Femur (tissue), 1 donor: ENCODE data around the gene ITGA3.
A peak's percentile ranks its signal among the peaks of the same experiment; 100 is the strongest.

Experiments
- DNase-seq: peaks from one replicate; pipeline ENCODE4 v3.0.0-alpha.2; 2017

Gene ITGA3

DNA sequence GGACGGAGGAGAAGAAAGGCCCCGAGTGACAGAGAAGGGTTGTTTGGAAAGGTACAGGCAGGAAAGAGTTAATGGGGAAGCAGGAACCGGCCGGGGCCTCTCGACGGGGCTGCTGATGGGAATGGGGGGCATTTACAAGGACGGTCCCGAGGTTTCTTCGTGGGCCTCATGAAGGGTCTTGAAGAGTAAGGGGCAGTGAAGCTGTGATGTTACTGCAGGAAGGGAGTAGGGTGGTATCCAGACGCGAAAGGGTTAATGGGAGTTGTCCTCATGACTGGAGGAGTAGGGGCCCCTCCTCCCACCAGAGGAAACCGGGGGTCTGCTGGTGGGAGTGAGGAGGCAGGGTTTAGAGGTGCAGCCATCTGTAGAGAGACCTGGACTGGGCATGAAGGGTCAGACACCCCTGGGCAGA is 39.7 kb downstream of the ITGA3 start:
- no peak for DNase-seq

DNA sequence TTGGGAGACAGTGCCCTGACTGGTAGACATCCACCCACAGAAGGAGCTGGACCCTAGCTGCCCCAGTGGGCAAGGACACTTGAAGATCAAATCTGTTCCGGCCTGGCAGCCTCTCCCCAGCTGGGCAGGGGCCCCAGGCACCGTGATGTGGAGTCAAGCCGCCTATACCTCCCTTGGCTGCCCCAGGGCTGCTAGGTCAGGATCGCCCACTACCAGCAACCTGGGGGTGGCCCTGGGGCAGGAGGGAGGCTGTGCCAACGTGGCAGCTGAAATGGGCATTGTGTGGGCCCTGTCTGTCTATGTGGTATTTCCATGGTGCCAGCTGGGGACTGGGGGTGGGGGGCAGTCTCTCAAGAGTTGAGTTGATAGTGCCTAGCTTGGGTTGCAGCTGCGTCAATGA is 40.2 kb downstream of the ITGA3 start:
- no peak for DNase-seq

- no peak for DNase-seq
Observed at GRCh38 chr17:50096758-50097157, 40.8 kb downstream of the ITGA3 start.

DNA sequence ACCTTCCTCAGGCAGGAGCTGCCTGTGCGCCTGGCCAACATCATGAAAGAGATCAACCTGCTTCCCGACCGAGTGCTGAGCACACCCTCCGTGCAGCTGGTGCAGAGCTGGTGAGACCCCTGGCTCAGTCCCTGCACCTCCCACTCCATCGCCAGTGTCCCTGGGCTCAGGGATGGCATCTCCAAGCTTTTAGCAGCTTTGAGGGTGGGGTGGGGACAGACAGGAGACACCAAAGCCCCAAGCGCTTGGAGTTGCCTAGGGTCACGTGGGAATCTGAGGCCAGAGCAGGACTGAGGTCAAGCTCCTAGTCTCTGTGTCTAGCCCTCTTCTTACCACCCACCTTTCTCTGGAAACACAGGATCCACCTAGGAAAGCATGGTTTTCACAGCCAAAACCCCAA is 41.5 kb downstream of the ITGA3 start:
- DNase-seq = no peak

- no peak for DNase-seq
Observed at GRCh38 chr17:50097926-50098325, 42.0 kb downstream of the ITGA3 start.

DNA sequence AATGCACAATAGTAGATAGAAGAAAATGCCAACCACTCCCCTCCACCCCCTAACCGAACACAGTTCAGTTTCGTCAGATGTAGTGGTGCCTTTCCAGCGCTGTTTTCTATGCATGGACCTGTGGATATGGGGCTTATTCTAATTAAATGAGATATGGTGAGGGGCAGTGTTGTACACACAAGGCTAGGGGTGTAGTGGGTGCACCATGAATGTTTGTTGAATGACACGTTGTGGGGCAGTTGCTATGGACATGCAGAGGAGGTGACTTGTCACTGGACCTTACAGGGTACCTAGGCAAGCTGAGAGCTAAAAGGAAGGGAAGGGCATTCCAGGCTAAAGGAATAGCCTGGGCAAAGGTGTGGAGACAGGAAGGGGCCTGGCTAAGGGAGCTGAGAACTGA is 42.7 kb downstream of the ITGA3 start:
- no peak for DNase-seq

GRCh38 chr17:50099003-50099402 is 43.1 kb downstream of the ITGA3 start:
- no peak for DNase-seq

DNA sequence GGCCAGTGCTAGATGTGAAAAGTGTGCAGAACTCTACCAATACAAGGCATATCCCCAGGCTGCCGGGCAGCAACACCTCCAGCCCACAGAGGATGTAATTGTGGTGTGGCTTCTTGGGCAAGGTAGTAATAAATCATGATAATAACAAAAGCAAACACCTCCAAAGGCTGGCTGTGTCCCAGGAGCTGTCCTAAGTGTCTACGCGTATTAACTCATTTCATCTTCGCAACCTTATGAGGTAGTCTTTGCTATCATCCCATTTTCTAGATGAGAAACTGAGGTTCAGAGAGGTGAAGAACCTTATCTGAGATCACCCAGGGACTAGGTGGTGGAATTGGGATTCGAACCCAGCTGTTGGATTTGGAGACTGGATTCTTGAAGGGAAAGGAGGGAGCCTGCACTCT is 44.6 kb downstream of the ITGA3 start:
- no peak for DNase-seq

- DNase-seq = no peak
Observed at GRCh38 chr17:50100921-50101345, 45.0 kb downstream of the ITGA3 start.

DNA sequence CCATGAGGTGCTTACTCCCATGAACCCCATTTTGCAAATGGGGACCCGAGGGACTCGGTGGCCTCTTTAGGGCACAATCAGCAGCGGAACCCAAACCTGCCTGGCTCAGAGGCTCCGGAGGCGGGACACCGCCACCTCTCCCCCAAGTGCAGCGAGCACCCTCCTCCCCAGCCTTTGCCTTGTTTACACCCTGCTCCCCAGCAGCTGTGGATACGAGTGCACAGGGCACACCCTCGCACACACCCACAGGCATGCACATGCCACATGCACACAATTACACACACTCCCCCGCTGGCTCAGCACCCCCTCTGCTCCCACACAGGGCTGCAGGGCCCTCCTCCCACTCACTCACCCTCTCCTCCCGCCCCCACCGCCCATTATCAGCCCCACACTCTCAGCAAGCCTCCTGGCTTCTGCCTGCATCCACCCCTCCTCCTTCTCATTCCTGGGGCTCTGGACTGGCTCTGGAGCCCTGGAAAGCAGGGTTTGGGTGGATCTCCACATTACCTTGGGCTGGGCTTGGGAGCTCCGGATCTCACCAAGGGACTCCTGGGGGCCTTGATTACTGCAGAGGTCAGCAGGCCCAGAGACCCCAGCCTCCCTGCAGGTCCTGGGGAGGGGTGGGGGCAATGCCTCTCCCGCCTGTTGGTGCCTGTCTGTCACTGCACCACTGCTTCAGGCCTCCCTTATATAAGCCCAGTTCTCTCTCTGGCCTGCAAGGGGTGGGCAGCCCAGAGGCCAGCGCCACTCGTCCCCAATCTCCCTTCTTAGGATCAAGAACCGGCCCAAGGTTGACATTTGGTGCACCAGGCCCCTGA is 45.6 kb downstream of the ITGA3 start:
- no peak for DNase-seq

DNA sequence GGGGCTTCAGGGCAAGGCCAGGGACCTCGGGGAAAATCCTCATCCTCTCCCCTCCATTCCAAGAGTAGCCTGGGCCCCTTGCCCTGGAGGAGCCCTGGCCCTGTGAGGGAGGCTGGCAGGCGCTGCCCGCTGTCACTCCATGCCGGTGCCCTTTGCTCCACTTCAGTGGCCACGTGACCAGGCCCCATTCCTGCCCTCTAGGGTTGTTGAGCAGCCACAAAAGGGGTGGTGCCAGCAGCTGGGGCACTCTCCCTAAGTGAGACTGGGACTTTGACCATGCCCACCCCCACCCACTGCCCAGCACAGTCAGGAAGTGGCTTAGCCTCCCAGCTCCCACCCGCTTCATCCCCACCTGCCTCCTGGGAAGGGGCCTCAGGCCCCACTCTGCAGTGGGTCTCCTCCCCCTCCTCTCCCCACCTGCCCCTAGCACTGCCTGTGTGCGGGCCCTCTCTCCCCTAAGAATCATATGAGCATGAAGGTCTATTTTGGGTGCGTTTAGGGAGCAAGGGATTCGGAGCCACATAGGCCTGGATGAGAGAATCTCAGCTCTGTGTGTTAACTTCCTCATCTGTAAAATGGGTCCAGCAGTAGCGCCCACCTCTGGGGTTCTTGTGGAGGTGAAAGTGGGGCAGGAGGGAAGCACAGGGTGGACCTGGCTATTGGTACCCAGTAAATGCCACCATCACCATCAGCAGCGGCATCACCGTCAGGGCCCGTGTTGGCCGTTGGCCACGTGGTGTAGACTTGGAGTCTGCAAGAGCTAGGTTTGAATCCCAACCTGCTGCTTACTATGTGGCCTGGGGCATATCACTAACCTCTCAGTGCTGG is 46.5 kb downstream of the ITGA3 start:
- DNase-seq = peak; percentile 62

- DNase-seq = no peak
Observed at GRCh38 chr17:50103252-50103651, 47.3 kb downstream of the ITGA3 start.

GRCh38 chr17:50103941-50104340 is 48.0 kb downstream of the ITGA3 start:
- DNase-seq = no peak

- no peak for DNase-seq
Observed at GRCh38 chr17:50105811-50106210, 49.9 kb downstream of the ITGA3 start.

GRCh38 chr17:50106393-50107131 is 50.7 kb downstream of the ITGA3 start:
- no peak for DNase-seq

DNA sequence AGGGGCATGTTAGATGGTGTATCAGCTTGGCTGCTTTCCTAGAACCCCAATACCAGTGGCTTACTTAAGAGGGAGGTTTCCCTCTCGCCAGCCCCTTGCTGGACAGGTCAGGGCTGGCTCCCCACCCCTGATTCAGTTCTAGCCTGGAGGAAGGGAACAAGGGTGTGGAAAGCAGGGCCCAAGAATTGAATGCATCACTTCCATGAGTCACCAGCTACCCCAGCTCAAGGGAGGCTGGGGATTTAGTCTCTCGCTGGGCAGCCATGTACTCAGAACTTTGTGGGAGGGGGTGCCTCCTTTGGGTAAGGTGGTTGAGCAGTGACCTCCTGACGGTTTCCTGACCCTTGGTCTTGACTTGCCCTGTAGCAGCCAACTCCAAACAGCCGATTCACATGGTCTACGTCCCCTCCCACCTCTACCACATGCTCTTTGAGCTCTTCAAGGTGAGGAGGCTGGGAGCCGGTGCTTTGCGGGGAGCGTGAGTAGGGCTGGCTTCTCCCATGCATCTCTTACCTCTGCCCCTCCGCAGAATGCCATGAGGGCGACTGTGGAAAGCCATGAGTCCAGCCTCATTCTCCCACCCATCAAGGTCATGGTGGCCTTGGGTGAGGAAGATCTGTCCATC is 52.0 kb downstream of the ITGA3 start:
- no peak for DNase-seq

DNA sequence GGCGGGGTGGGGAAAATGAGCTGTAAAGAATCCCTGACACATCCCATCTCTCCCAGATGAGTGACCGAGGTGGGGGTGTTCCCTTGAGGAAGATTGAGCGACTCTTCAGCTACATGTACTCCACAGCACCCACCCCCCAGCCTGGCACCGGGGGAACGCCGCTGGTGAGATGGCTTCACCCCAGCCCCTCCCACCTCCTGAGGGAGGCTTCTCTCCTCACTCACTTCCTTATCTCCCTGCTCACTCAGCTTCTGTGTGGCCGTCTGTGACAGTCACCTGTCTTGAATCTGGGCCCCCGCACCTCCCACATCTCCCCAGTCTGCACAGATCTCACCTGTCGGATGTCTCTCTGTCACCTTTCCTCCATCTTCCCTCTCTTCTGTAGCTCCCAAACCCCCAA is 52.6 kb downstream of the ITGA3 start:
- DNase-seq = no peak

- DNase-seq = no peak
Observed at GRCh38 chr17:50109207-50109606, 53.3 kb downstream of the ITGA3 start.

GRCh38 chr17:50109785-50110184 is 53.9 kb downstream of the ITGA3 start:
- no peak for DNase-seq

DNA sequence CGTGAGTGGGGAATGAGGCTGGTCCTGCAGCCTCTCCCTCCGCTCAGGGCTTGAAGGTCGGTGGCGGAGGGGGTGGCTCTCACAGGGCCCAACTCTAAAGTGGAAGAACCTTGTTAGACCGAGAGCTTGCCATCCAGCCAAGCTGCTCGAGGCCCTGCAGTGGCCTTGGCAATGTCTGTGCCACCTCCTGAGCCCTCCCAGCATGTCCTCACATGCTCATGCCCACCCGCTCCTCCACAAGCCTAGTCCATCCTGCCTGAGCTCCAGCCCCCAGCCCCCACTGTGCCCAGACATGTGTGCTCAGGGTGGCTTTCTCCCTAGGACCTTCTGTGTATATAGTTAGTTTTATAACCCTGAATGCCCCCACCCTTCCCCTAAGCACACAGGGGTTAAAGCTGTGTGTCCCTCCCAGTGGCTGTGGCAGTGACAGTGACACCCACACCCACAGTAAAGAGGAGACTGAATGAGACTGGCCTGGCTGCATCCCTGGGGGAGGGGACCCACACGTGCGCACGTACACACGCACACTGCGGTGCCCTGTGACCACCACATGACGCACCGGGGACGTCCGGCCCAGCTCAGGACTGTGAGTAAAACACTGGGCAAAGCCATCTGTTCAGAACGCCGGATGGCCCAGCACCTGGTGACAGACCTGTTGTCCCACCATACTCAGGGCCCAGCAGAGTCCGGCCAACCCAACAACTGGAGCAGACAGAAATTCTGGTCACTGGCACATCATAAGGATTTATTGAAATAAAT is 54.9 kb downstream of the ITGA3 start:
- no peak for DNase-seq

- DNase-seq = no peak
Observed at GRCh38 chr17:50111673-50112655, 56.1 kb downstream of the ITGA3 start.
